ENCODE measurements around the gene LCP1.

The LCP1 gene

DNA sequence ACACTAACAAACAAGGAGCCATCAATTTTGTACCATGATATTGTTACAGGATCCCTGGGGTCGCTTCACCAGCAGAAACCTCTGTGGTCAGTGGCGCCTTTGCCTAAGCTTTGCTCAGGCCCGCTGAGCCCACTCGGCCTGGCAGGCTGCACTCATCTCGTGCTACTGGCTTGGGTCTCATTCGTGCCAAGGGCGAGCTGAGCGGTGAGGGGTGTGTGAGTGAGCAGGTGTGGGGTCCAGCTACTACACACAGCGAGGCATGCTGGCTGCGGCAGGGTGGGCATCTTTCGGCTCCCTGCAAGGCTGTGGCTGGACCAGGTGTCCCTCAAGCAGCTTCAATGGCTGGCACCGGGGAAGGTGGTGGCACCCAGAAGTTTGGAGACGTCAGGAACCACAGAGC is 96.2 kb downstream of the LCP1 start:
- TF ChIP-seq, protein P1, sequence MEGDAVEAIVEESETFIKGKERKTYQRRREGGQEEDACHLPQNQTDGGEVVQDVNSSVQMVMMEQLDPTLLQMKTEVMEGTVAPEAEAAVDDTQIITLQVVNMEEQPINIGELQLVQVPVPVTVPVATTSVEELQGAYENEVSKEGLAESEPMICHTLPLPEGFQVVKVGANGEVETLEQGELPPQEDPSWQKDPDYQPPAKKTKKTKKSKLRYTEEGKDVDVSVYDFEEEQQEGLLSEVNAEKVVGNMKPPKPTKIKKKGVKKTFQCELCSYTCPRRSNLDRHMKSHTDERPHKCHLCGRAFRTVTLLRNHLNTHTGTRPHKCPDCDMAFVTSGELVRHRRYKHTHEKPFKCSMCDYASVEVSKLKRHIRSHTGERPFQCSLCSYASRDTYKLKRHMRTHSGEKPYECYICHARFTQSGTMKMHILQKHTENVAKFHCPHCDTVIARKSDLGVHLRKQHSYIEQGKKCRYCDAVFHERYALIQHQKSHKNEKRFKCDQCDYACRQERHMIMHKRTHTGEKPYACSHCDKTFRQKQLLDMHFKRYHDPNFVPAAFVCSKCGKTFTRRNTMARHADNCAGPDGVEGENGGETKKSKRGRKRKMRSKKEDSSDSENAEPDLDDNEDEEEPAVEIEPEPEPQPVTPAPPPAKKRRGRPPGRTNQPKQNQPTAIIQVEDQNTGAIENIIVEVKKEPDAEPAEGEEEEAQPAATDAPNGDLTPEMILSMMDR (IDR thresholded peaks at IDR 0.05; ENCODE audit: poor library complexity, severe bottlenecking): no peak
- Histone ChIP-seq H3K27me3 (ENCODE audit: insufficient read depth, poor library complexity, severe bottlenecking) (no peaks in the 10 kb centered on the region), H3K4me3 (ENCODE audit: severe bottlenecking) (no peak overlapping the region), H3K27ac (ENCODE audit: poor library complexity, severe bottlenecking) (no peak overlapping the region), H3K9me3 (ENCODE audit: severe bottlenecking) (no peaks in the 10 kb centered on the region), H3K36me3 (ENCODE audit: low read depth) (no peaks in the 10 kb centered on the region), H3K4me1 (ENCODE audit: insufficient read depth, poor library complexity, severe bottlenecking) (no peaks in the 10 kb centered on the region)
- no peak for DNase-seq (ENCODE audit: low spot score)
- ATAC-seq (ENCODE audit: low read depth): no peak

DNA sequence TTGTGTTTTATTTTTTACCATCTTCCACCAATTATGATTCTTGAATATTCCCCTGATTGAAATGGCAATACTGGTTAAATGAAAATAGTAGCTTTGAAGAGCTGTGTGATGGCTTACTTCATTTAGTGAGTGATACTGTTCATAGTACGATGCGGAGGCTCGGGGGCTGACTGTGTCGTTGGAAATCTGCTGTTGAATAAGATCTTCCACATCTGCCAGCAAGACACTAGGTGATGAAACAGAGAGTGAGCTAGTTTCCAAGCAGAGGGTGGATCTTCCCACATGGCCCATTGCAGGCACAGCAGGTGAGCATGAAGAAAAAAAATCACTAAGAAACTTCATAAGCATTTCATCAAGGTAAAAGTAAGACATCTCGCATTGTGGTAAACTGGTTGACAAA is 99.7 kb downstream of the LCP1 start:
- Histone ChIP-seq H3K4me1 (ENCODE audit: insufficient read depth, poor library complexity, severe bottlenecking) (no peaks in the 10 kb centered on the region), H3K27ac (ENCODE audit: poor library complexity, severe bottlenecking) (no peak overlapping the region), H3K36me3 (ENCODE audit: low read depth) (no peaks in the 10 kb centered on the region), H3K4me3 (ENCODE audit: severe bottlenecking) (no peak overlapping the region), H3K27me3 (ENCODE audit: insufficient read depth, poor library complexity, severe bottlenecking) (no peaks in the 10 kb centered on the region), H3K9me3 (ENCODE audit: severe bottlenecking) (no peaks in the 10 kb centered on the region)
- DNase-seq (ENCODE audit: low spot score): no peak
- TF ChIP-seq, protein P1 (IDR thresholded peaks at IDR 0.05; ENCODE audit: poor library complexity, severe bottlenecking): no peak
- ATAC-seq (ENCODE audit: low read depth): no peak

DNA sequence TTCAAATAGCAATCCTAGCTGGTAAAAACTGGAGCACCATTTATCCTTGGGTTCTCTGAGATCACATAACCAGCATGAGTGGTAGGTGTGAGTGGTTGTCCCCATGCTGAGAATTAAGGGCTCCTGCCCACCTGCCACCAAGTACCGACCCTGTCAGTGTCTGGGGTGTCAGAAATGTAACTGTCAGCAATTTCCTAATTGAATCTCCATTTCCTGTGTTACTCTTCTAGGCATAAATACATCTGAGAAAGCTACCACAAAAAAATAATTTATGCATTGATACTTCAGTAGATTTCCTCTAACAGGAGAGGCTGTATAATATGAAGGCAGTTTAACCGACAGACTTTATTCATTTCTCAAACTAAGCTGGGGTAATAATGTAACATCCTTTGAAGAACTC is 102.2 kb downstream of the LCP1 start:
- H3K27me3 ChIP-seq (ENCODE audit: insufficient read depth, poor library complexity, severe bottlenecking): no peaks in the 10 kb centered on the region
- ATAC-seq (ENCODE audit: low read depth) (no peak), DNase-seq (ENCODE audit: low spot score) (no peak)
- no peaks in the 10 kb centered on the region for H3K9me3 ChIP-seq (ENCODE audit: severe bottlenecking)
- H3K27ac ChIP-seq (ENCODE audit: poor library complexity, severe bottlenecking): no peak overlapping the region
- no peaks in the 10 kb centered on the region for H3K36me3 ChIP-seq (ENCODE audit: low read depth)
- no peaks in the 10 kb centered on the region for H3K4me1 ChIP-seq (ENCODE audit: insufficient read depth, poor library complexity, severe bottlenecking)
- TF ChIP-seq, protein P1 (IDR thresholded peaks at IDR 0.05; ENCODE audit: poor library complexity, severe bottlenecking): no peak
- H3K4me3 ChIP-seq (ENCODE audit: severe bottlenecking): no peak overlapping the region

DNA sequence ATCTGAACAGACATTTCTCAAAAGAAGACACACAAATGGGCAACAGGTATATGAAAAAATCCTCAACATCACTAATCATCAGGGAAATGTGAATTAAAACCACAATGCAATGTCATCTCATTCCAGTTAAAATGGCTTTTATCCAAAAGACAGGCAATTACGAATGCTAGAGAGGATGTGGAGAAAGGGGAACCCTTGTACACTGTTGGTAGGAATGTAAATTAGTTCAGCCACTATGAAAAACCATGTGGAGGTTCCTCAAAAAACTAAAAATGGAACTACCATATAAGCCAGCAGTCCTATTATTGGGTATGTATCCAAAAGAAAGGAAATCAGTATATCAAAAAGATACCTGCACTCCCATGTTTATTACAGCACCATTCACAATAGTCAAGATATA is 104.7 kb downstream of the LCP1 start:
- ATAC-seq (ENCODE audit: low read depth) (no peak), DNase-seq (ENCODE audit: low spot score) (no peak)
- TF ChIP-seq, protein P1 (IDR thresholded peaks at IDR 0.05; ENCODE audit: poor library complexity, severe bottlenecking): no peak
- no peak overlapping the region for H3K27ac ChIP-seq (ENCODE audit: poor library complexity, severe bottlenecking)
- H3K4me3 ChIP-seq (ENCODE audit: severe bottlenecking): no peak overlapping the region
- no peaks in the 10 kb centered on the region for H3K4me1 ChIP-seq (ENCODE audit: insufficient read depth, poor library complexity, severe bottlenecking)
- H3K9me3 ChIP-seq (ENCODE audit: severe bottlenecking): no peaks in the 10 kb centered on the region
- H3K27me3 ChIP-seq (ENCODE audit: insufficient read depth, poor library complexity, severe bottlenecking): no peaks in the 10 kb centered on the region
- H3K36me3 ChIP-seq (ENCODE audit: low read depth): no peaks in the 10 kb centered on the region

DNA sequence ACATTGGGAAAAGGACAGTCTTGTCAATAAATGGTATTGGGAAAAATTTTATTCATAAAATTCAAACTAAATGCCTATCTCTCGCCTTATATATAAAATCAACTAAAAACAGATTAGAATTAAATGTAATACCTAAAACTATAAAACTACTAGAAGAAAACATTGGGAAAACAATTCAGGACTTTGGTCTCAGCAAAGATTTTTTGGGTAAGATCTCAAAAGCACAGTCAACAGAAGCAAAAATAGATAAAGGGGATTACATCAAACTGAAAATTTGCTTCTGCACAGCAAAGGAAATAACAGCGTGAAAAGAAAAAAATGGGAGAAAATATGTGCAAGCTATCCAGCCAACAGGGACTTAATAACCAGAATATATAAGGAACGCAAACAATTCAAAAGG is 105.2 kb downstream of the LCP1 start:
- no peaks in the 10 kb centered on the region for H3K27me3 ChIP-seq (ENCODE audit: insufficient read depth, poor library complexity, severe bottlenecking)
- no peaks in the 10 kb centered on the region for H3K36me3 ChIP-seq (ENCODE audit: low read depth)
- ATAC-seq (ENCODE audit: low read depth): no peak
- no peak for DNase-seq (ENCODE audit: low spot score)
- TF ChIP-seq, protein P1 (IDR thresholded peaks at IDR 0.05; ENCODE audit: poor library complexity, severe bottlenecking): no peak
- no peaks in the 10 kb centered on the region for H3K4me1 ChIP-seq (ENCODE audit: insufficient read depth, poor library complexity, severe bottlenecking)
- H3K9me3 ChIP-seq (ENCODE audit: severe bottlenecking): no peaks in the 10 kb centered on the region
- no peak overlapping the region for H3K27ac ChIP-seq (ENCODE audit: poor library complexity, severe bottlenecking)
- H3K4me3 ChIP-seq (ENCODE audit: severe bottlenecking): no peak overlapping the region
